ENCODE results near the gene SLC17A6.

Gene SLC17A6

DNA sequence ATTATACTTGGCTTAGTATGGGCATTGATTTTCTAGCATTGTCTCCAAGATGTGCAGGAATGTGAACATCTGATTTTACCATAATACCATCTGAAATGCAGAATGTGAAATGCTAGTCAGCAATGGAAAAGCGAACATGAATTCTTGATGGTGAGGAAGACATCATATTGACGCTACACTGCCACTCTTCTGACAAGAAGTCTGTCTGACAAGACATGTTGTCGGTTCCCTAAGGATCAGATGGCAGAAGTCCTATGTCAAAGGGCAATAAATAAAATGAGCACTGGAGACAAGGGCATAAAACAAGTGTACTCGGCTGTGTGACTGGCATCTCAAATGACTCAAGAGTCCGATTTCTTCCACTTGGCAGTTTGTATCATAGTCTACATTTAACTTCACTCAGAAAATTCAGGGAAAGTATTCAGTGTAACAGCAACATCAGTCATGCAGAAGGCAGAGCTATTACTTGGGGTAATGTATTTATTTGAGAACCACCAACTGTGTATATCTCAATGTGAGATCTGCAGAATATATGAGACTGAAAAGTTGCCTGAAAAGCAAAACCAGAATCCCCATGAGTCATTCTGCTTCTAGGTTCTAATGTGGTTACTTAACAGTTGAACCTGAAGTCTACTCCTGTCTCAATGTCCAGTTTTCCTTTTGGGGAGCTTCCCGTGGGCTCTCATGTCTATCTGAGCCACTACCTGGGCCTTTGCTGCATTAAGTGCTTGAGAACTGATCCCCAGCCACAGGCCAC, 51.5 kb downstream of the SLC17A6 start:
- DNase-seq (ENCODE audit: low spot score) = no peak

DNA sequence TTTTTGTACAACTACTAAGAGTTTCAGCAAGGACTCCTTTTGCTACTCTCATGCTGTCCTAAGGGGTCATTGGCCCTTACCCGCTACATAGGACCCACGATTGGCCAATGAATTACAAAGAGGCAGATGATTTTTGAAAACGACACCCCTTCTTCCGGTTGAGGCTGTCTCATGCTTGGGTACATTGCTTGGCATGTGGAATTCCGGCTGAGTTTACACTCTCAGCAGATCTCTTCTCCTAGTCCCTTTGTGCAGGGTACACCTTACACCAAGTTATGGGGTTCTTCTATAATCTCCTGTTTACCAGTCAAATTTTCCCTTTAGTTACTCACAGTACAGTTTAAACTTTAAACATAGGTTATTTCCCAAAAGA, 52.1 kb downstream of the SLC17A6 start:
- DNase-seq (ENCODE audit: low spot score) = no peak

DNA sequence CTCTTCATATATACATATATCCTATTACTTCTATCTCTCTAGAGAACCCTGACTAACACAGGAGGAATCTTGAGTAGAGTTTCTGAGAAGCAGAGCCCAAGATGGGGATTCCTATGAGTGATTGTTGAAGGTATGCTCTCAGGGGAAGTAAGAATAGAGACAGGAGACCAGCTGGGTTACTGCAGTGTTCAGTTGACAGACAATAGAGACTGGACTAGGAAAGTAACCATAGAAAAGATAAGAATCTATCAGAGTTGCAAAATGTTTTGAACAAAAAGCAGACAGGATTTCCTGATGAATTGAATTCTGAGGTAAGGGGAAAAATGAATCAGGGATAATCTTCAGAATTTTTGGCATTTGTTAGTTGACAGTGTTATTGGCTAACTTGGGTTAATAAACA, 54.4 kb downstream of the SLC17A6 start:
- DNase-seq (ENCODE audit: low spot score) = no peak

DNA sequence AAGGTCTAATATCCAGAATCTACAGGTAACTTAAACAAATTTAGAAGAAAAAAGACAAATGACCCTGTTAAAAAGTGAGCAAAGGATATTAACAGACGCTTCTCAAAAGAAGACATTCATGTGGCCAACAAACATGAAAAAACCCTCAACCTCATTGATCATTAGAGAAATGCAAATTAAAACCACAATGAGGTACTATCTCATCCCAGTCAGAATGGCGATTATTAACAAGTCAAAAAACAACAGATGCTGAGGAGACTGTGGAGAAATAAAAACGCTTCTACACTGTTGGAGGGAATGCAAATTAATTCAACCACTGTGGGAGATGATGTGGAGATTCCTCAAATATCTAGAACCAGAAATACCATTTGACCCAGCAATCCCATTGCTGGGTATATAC, 67.2 kb downstream of the SLC17A6 start:
- DNase-seq (ENCODE audit: low spot score) = no peak

DNA sequence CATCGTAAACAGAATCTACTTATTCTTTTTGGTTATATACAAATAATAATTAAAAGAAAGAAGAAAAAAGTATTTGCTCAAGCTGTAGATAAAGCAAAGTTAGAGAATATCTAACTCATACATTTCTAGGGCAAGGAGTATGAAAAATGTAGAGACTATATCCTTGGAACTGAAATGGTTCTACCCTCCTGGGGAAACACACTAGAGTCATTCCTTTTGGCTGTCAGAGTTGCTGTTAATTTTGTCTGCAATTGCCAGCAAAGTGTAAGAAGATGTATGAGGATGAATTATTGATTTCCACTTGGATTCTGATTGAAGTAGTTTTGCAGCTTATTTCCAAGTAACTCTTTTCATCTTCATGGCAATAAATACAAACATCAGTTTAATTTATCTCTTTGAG, 69.1 kb downstream of the SLC17A6 start:
- DNase-seq (ENCODE audit: low spot score) = no peak

DNA sequence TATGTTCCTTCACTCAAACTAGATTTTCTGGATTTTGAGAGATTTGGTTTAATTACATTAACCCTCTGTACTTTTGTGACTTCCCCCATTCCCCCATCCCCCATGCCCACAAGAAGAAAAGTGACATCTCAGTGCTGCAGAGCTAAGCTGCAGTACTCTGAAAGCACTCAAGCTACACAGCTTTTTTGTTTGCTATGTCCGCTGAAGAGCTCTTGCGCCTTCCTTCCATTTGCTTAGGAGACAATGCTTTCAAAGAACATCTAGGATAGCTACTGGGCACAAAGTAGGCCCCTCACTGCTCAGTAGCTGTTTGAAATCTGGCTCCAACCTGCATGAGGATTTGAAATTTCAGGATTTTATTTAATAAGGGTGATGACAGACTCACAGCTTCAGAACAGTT, 69.7 kb downstream of the SLC17A6 start:
- DNase-seq (ENCODE audit: low spot score) = no peak

GRCh38 chr11:22415476-22415875, 77.3 kb downstream of the SLC17A6 start:
- DNase-seq (ENCODE audit: low spot score) = no peak

DNA sequence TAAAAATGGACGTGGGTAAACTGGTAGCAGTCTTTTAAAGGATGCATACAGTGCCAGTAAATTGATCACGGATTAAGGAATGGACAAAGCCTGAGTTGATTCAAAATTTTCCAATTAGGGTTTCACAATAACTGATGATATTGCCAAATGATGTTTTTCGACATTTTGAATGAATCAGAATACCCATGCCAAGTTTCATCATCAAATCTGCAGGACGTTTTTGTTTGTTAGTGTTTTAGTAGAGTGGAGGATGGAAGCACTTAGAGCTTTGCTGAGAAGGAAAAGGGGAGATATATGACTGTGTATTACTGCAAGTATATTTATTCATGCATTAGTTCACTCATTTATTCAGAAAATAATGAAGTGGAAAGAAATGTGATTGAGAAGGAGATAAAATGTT, 78.3 kb downstream of the SLC17A6 start:
- DNase-seq (ENCODE audit: low spot score) = no peak

DNA sequence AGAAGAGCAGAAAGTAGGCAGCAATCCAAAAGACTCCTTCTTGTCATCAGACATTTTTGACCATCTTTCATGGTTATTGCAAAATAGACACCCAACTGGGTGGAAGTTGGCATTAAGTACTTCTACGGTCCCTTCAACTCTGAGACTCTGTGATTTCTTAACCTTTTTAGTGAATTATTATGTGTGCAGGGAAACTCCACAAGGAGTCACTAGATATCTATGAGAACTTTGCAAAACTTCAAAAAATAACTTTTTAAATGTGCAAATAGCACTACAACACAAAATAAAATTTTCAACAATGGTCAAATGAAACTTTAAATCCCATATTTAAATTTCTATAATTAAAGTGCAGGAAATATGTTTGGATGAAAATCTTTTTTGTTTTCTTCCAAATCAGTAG, 88.7 kb downstream of the SLC17A6 start:
- no peak for DNase-seq (ENCODE audit: low spot score)

All from putamen (tissue), 1 donor.